H9 (cell line): ENCODE results near the gene C1QTNF1. TPM values are rescaled to one million over a fixed set of nuclear protein-coding genes. Genes with fewer than 3 reads are reported as not detected.

Experiments
- DNase-seq: peaks from one replicate; pipeline ENCODE4 v3.0.0-alpha.2; 2017
- H2AFZ ChIP-seq: one replicate; pipeline ENCODE4 v1.6.1; 2013; ENCODE audit warnings: mild to moderate bottlenecking, low read length, control low read depth, moderate library complexity
- H2AK5ac ChIP-seq: 2 replicates; pipeline ENCODE4 v1.6.1; 2013; ENCODE audit warnings: low read length, control low read depth, mixed read lengths; ENCODE audit not compliant: insufficient read length
- H2BK120ac ChIP-seq: one replicate; pipeline ENCODE4 v1.6.1; 2013; ENCODE audit warnings: low read depth, mild to moderate bottlenecking, low read length, control low read depth, inconsistent platforms; ENCODE audit not compliant: poor library complexity, severe bottlenecking
- H2BK12ac ChIP-seq: 2 replicates; pipeline ENCODE4 v1.6.1; 2013; ENCODE audit warnings: low read length, control low read depth, mixed read lengths, low read depth; ENCODE audit not compliant: insufficient read length
- H2BK15ac ChIP-seq: 2 replicates; pipeline ENCODE4 v1.6.1; 2013; ENCODE audit warnings: low read depth, low read length, control low read depth
- H2BK20ac ChIP-seq: one replicate; pipeline ENCODE4 v1.6.1; 2013; ENCODE audit warnings: low read depth, mild to moderate bottlenecking, low read length, control low read depth, inconsistent platforms; ENCODE audit not compliant: poor library complexity, severe bottlenecking
- H2BK5ac ChIP-seq: 2 replicates; pipeline ENCODE4 v1.6.1; 2013; ENCODE audit warnings: low read length, control low read depth, mixed read lengths; ENCODE audit not compliant: insufficient read length
- H3K14ac ChIP-seq: 2 replicates; pipeline ENCODE4 v1.6.1; 2013; ENCODE audit warnings: low read length, control low read depth; ENCODE audit not compliant: insufficient read depth
- H3K18ac ChIP-seq: 2 replicates; pipeline ENCODE4 v1.6.1; 2013; ENCODE audit warnings: low read depth, mild to moderate bottlenecking, mixed read lengths, low read length, control low read depth; ENCODE audit not compliant: insufficient read length
- H3K23ac ChIP-seq: 2 replicates; pipeline ENCODE4 v1.6.1; 2013; ENCODE audit warnings: low read length, control low read depth, mixed read lengths, low read depth; ENCODE audit not compliant: insufficient read length
- H3K23me2 ChIP-seq: 2 replicates; pipeline ENCODE4 v1.6.1; 2013; ENCODE audit warnings: low read depth, mild to moderate bottlenecking, mixed read lengths, low read length, control low read depth; ENCODE audit not compliant: insufficient read length, poor library complexity, severe bottlenecking
- H3K27ac ChIP-seq: 2 replicates; pipeline ENCODE4 v1.5.1; 2013; ENCODE audit warnings: low read length, control low read depth, mixed read lengths, low read depth; ENCODE audit not compliant: insufficient read length
- H3K27me3 ChIP-seq: 2 replicates; pipeline ENCODE4 v1.6.1; 2013; ENCODE audit warnings: low read length, control low read depth, inconsistent platforms; ENCODE audit not compliant: insufficient read depth
- H3K4ac ChIP-seq: 2 replicates; pipeline ENCODE4 v1.6.1; 2013; ENCODE audit warnings: low read depth, mild to moderate bottlenecking, control low read depth, inconsistent platforms, low read length, moderate library complexity
- H3K4me1 ChIP-seq: 2 replicates; pipeline ENCODE4 v1.6.1; 2013; ENCODE audit warnings: low read length, control low read depth, inconsistent platforms; ENCODE audit not compliant: insufficient read depth
- H3K4me2 ChIP-seq: 2 replicates; pipeline ENCODE4 v1.6.1; 2013; ENCODE audit warnings: low read length, control low read depth, mixed read lengths; ENCODE audit not compliant: insufficient read length, insufficient read depth
- H3K56ac ChIP-seq: 2 replicates; pipeline ENCODE4 v1.6.1; 2013; ENCODE audit warnings: low read depth, mild to moderate bottlenecking, mixed read lengths, low read length, control low read depth; ENCODE audit not compliant: insufficient read length
- H3K79me1 ChIP-seq: 2 replicates; pipeline ENCODE4 v1.6.1; 2013; ENCODE audit warnings: low read depth, mild to moderate bottlenecking, moderate library complexity, low read length, control low read depth, inconsistent platforms; ENCODE audit not compliant: insufficient read depth, poor library complexity, severe bottlenecking
- H3K79me2 ChIP-seq: 2 replicates; pipeline ENCODE4 v1.6.1; 2013; ENCODE audit warnings: low read length, control low read depth, inconsistent platforms; ENCODE audit not compliant: insufficient read depth
- H3K9ac ChIP-seq: 2 replicates; pipeline ENCODE4 v1.6.1; 2013; ENCODE audit warnings: low read length, control low read depth, mixed read lengths; ENCODE audit not compliant: insufficient read length; ENCODE audit errors: extremely low read depth
- H3K9me3 ChIP-seq: one replicate; pipeline ENCODE4 v1.6.1; 2013; ENCODE audit warnings: low read depth, low read length, inconsistent platforms; ENCODE audit not compliant: control insufficient read depth
- H3T11ph ChIP-seq: one replicate; pipeline ENCODE4 v1.6.1; 2013; ENCODE audit warnings: mild to moderate bottlenecking, low read length, control low read depth, inconsistent platforms
- H4K20me1 ChIP-seq: one replicate; pipeline ENCODE4 v1.6.1; 2013; ENCODE audit not compliant: control insufficient read depth, insufficient read length, insufficient read depth
- H4K5ac ChIP-seq: 2 replicates; pipeline ENCODE4 v1.6.1; 2013; ENCODE audit warnings: low read depth, mild to moderate bottlenecking, mixed read lengths, low read length, control low read depth; ENCODE audit not compliant: insufficient read length
- H4K8ac ChIP-seq: replicated peaks from 2 replicates; pipeline ENCODE4 v1.6.1; 2013; ENCODE audit warnings: low read length, control low read depth, mixed read lengths, low read depth; ENCODE audit not compliant: insufficient read length
- H4K91ac ChIP-seq: 2 replicates; pipeline ENCODE4 v1.6.1; 2013; ENCODE audit warnings: low read depth, mild to moderate bottlenecking, moderate library complexity, mixed read lengths, low read length, control low read depth; ENCODE audit not compliant: insufficient read length
- H3K27ac Mint-ChIP-seq, 3 experiments: 2 replicates in 2 of 3; 3 replicates in 1 of 3; pipeline ENCODE4 v1.8.0; 2020 to 2021; ENCODE audit warnings: mixed read lengths in 3 of 3, mild to moderate bottlenecking in 1 of 3, moderate library complexity in 1 of 3
- H3K27me3 Mint-ChIP-seq: 2 replicates; pipeline ENCODE4 v1.8.0; 2021; ENCODE audit warnings: low read depth, mild to moderate bottlenecking, moderate library complexity, mixed read lengths
- H3K36me3 Mint-ChIP-seq, 3 experiments: 2 replicates in 2 of 3; 3 replicates in 1 of 3; pipeline ENCODE4 v1.8.0; 2020 to 2021; ENCODE audit warnings: low read depth in 3 of 3, mixed read lengths in 3 of 3; ENCODE audit not compliant: insufficient read depth in 1 of 3
- H3K4me1 Mint-ChIP-seq, 2 experiments: 2 replicates each; pipeline ENCODE4 v1.8.0; 2020; ENCODE audit warnings: mixed read lengths in 2 of 2
- H3K4me3 Mint-ChIP-seq, 2 experiments: 2 replicates in 1 of 2; 3 replicates in 1 of 2; pipeline ENCODE4 v1.8.0; 2020 to 2021; ENCODE audit warnings: mild to moderate bottlenecking in 2 of 2, mixed read lengths in 2 of 2, moderate library complexity in 1 of 2
- H3K9me3 Mint-ChIP-seq, 2 experiments: 2 replicates in 1 of 2; 3 replicates in 1 of 2; pipeline ENCODE4 v1.8.0; 2020; ENCODE audit warnings: mild to moderate bottlenecking in 2 of 2, mixed read lengths in 2 of 2, moderate library complexity in 1 of 2
- WGBS: extraction: QIAGEN DNeasy Blood & Tissue Kit; methylation state at CpG from one replicate; pipeline ENCODE4 v1.1.7; 2013; ENCODE audit warnings: missing lambda C conversion rate, low lambda C conversion rate, mixed read lengths; ENCODE audit not compliant: insufficient read length; ENCODE audit errors: extremely low coverage; 5-methylcytosine and 5-hydroxymethylcytosine counted together
- total RNA-seq: library from RNA; stranded (reverse); gene quantifications from 2 replicates; pipeline ENCODE4 v1.2.1, GENCODE V29; 2021
- TF ChIP-seq, protein P1 (sequence below): fragments of 200-600 bp; sonication (generic); conservative IDR thresholded peaks from 3 replicates; pipeline ENCODE4 v1.8.0; 2021; ENCODE audit warnings: antibody characterized with exemption, mild to moderate bottlenecking

The C1QTNF1 gene
- total RNA-seq, 1 experiment from 2014 or later, result 0.96 TPM

DNA sequence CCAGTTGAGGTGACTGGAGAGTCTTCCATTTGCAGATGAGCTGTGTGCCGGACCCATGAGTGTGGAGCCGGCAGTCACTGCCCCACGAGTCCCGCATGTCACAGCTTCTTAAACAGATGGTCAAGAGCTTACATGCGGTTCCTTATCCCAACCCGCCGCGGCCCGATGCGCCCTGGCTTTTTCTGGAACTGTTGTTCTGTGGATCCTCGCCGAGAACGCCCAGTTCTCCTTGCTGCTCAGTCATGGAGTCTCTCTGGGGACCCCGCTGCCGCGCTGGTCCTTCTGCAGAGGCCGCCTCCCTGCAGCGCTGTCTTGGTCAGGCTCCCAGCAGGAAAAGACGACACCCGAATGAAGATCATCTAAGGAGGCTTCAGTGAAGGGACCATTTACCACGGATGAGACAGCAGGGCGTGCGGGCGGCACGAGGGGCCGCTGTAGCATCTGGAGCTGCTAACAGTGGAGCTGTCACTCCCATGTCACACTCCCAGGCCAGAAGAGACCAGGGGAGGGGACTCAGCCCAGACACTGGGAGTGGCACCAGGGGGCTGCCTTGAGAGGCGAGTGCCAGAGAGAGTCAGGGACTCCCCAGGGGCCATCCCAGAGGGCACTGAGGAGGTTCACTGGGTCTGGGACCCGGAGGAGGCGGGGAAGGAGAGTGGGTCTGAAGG is 33.5 kb upstream of the C1QTNF1 start:
- Histone ChIP-seq H3K56ac (no peak overlapping the region), H3K23ac (no peak overlapping the region), H4K20me1 (no peaks in the 10 kb centered on the region), H3K9ac (no peak overlapping the region), H2BK12ac (no peak overlapping the region), H3K9me3 (no peaks in the 10 kb centered on the region), H4K5ac (no peak overlapping the region), H3K4ac (no peak overlapping the region), H4K91ac (no peak overlapping the region), H3K4me1 (peaks cover 4% of the 10 kb centered on the region; the same call in 1 of the 2 replicates), H3K4me2 (no peak overlapping the region), H2BK5ac (no peak overlapping the region), H3K14ac (no peak overlapping the region), H2BK15ac (no peak overlapping the region), H2BK120ac (no peak overlapping the region), H2AK5ac (no peak overlapping the region), H3K27me3 (no peaks in the 10 kb centered on the region), H4K8ac (no peak overlapping the region), H3K79me2 (no peaks in the 10 kb centered on the region), H3K18ac (no peak overlapping the region), H3K79me1 (no peaks in the 10 kb centered on the region), H2AFZ (no peak overlapping the region), H3T11ph (no peak overlapping the region), H3K27ac (no peak overlapping the region), H2BK20ac (no peak overlapping the region), H3K23me2 (no peaks in the 10 kb centered on the region)
- no peak for DNase-seq
- H3K27me3 Mint-ChIP-seq, result peaks cover 19% of the 10 kb centered on the region
- H3K4me3 Mint-ChIP-seq, result no peak overlapping the region; a peak in 1 of 5 replicates
- H3K4me1 Mint-ChIP-seq, result peaks cover 11 to 13% of the 10 kb centered on the region in 2 experiments
- peaks cover 15 to 39% (median 22%) of the 10 kb centered on the region in 3 experiments for H3K36me3 Mint-ChIP-seq
- TF ChIP-seq, protein P1, sequence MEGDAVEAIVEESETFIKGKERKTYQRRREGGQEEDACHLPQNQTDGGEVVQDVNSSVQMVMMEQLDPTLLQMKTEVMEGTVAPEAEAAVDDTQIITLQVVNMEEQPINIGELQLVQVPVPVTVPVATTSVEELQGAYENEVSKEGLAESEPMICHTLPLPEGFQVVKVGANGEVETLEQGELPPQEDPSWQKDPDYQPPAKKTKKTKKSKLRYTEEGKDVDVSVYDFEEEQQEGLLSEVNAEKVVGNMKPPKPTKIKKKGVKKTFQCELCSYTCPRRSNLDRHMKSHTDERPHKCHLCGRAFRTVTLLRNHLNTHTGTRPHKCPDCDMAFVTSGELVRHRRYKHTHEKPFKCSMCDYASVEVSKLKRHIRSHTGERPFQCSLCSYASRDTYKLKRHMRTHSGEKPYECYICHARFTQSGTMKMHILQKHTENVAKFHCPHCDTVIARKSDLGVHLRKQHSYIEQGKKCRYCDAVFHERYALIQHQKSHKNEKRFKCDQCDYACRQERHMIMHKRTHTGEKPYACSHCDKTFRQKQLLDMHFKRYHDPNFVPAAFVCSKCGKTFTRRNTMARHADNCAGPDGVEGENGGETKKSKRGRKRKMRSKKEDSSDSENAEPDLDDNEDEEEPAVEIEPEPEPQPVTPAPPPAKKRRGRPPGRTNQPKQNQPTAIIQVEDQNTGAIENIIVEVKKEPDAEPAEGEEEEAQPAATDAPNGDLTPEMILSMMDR, result no peak
- WGBS, result no CpG with 5 or more reads among the region's 29 CpGs
- no peak overlapping the region for H3K27ac Mint-ChIP-seq
- no peaks in the 10 kb centered on the region for H3K9me3 Mint-ChIP-seq
